NCI-H82 (cell line): ENCODE results near the gene PTCRA.
"Not testable (repeated sequence)": the region's sequence is repeated elsewhere in the genome, so short reads cannot be mapped to it uniquely, and the experiment has no call there.

Experiments
- DNase-seq: peaks from one replicate; lab custom pipeline; 2025; lab: John Stamatoyannopoulos, UW

PTCRA gene

GRCh38 chr6:42941356-42941755 lies 25.5 kb downstream of the PTCRA start:
- DNase-seq = not testable (repeated sequence)

- DNase-seq = no peak
Measured at GRCh38 chr6:42942444-42942843, 26.6 kb downstream of the PTCRA start.

GRCh38 chr6:42947950-42948349 lies 32.1 kb downstream of the PTCRA start:
- no peak for DNase-seq

- no peak for DNase-seq
Measured at GRCh38 chr6:42952389-42952788, 36.5 kb downstream of the PTCRA start.

- DNase-seq = not testable (repeated sequence)
Measured at GRCh38 chr6:42954405-42954804, 38.6 kb downstream of the PTCRA start.

DNA sequence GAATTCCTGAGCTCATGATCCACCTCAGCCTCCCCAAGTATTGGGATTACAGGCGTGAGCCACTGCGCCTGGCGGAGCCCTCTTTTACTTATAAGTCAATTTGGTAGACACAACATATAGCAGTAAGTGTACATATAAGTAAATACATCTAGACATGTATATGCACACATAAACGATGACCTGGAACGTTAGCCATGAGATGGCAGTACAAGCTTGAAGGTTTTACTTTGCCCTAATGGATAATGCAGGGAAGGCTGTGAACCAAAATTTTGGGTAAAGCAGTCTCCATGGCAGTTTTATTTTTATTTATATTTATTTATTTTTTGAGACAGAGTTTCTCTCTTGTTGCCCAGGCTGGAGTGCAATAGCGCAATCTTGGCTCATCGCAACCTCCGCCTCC lies 42.3 kb downstream of the PTCRA start:
- DNase-seq = no peak

GRCh38 chr6:42959917-42960242 lies 44.0 kb downstream of the PTCRA start:
- no peak for DNase-seq

DNA sequence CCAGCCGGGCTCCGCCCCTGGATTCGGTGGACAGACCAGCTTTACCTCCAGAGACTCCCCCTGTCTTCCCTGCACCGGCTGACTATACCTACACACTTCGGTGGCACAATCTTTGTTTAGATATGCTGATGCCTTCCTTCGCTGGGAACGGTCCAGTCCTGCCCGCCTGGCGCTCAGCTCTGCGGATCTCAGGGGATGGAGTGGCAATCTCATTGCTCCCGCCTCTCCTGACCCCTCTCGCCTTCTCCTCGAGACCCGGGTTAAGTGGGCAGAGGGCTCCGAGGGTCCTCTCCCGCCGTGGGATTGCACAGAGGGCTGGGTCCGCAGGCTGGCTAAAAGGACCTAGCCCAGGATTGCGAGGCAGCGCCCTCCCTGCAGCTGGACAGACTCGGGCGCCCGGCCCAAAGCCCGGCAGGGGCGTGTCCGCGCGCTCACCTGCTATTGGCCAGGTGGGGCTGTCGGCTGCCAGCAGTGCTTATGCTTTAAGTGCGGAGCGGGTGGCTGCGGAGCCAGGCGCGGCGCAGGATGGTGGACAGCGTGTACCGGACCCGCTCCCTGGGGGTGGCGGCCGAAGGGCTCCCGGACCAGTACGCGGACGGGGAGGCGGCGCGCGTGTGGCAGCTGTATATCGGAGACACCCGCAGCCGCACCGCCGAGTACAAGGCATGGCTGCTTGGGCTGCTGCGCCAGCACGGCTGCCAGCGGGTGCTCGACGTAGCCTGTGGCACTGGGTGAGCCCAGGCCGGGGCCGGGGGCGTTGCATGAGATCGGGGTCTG lies 44.6 kb downstream of the PTCRA start, which contains the start of gene GNMT:
Gene GNMT (plus strand): TSS at position 512 of the 777 bp plus-strand sequence. CDS start 14 bp downstream, at position 526.
- DNase-seq = peak; percentile 66

- no peak for DNase-seq
Measured at GRCh38 chr6:42961020-42961470, 45.2 kb downstream of the PTCRA start.

- no peak for DNase-seq
Measured at GRCh38 chr6:42962096-42962495, 46.2 kb downstream of the PTCRA start.

GRCh38 chr6:42962502-42963178 lies 46.8 kb downstream of the PTCRA start:
- peak; percentile 63 for DNase-seq

DNA sequence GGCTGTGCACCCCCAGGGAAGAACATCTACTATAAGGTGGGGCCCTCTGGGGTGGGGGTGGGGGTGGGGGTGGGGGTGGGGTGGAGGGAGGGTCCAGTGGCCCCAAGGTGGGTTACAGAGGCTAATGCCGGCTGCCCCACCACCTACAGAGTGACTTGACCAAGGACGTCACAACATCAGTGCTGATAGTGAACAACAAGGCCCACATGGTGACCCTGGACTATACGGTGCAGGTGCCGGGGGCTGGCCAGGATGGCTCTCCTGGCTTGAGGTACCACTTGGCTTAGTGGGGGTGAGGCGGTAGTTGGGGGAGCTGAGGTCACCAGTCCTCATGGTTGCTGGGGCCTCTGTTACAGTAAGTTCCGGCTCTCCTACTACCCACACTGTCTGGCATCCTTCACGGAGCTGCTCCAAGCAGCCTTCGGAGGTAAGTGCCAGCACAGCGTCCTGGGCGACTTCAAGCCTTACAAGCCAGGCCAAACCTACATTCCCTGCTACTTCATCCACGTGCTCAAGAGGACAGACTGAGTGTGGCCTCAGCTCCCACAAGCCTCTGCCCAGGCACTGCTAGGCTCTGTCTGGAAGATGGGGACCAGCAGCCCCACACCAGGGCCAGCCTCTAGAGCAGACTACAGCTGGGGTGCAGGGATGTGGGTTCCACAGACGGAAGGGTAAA lies 47.5 kb downstream of the PTCRA start:
- no peak for DNase-seq

- peak; percentile 88 for DNase-seq
Measured at GRCh38 chr6:42963855-42964605, 48.2 kb downstream of the PTCRA start.

DNA sequence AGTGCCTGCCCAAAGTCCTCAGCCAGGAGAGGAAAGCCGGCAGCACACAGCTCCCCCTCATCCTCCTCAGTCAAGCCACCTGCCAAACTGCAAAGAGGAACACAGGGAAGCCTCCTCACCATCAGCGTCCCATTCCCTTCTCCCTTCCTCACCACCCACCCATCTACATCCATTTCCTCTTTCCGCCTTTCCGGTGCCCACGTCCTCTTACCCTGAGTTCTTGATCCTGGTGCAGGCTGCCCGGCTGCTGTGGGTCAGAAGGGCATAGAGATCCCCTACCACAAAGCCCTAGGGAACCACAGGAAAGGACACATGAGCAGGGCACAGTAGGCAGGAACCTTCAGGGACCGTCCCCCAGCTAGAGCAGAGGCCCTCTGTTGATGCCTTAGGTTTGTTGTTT lies 50.7 kb downstream of the PTCRA start:
- no peak for DNase-seq

DNA sequence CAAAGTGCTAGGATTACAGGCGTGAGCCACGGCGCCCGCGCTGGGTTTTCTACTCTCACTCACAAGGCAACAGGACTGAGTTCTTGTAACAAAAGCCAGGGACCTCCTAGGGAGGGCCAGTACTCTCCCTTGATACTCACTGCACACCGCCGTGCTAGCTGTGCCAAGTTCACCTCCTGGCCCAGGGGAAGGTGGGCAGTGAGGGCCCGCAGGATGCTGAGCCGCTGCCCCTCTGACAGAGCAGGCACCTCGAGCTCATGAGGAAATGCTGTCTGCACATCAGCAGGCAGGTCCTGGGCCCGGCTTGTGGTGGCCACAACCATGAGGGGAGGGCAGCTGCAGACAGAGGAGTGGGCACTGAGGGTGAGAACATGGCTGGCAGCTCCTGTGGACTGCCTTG lies 51.4 kb downstream of the PTCRA start:
- no peak for DNase-seq

DNA sequence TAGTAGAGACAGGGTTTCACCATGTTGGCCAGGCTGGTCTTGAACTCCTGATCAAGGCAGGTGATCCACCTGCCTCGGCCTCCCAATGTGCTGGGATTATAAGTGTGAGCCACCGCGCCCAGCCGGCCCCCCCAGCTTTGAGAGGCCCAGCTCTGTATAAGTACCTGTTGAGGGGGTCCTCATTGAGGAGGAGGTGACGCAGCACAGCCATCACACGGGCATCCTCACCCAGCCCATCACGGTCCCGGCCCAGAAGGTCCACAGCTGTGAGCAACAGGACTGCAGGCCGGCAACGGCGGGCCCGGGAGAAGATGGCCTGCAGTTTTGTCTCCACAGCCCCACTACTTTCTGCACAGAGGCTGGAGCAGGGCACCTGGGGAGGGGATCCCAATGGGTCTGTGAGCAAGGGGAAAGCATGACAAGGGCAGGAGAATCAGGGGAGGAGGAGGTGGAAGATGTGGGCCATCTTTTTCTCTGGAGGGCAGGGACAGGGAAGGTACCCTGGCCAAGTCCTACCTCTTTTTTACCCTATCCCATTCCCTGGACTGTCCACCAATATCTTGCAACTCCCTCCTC lies 52.4 kb downstream of the PTCRA start:
- no peak for DNase-seq

- DNase-seq = no peak
Measured at GRCh38 chr6:42968783-42969182, 52.9 kb downstream of the PTCRA start.

GRCh38 chr6:42969431-42969830 lies 53.6 kb downstream of the PTCRA start:
- DNase-seq = no peak

GRCh38 chr6:42969934-42970333 lies 54.1 kb downstream of the PTCRA start:
- peak; percentile 18 for DNase-seq

- DNase-seq = no peak
Measured at GRCh38 chr6:42970871-42971612, 55.2 kb downstream of the PTCRA start.

GRCh38 chr6:42971746-42972327 lies 56.0 kb downstream of the PTCRA start:
- no peak for DNase-seq
